ENCODE measurements around the gene DLG2. TPM values are rescaled to one million over a fixed set of nuclear protein-coding genes. Genes with fewer than 3 reads are reported as not detected.

The DLG2 gene
- total and polyA plus RNA-seq, 2 of the 4 experiments (the other 2 are of a cell fraction) = 0.31 to 0.36 TPM

GRCh38 chr11:85643191-85643614, 16.1 kb upstream of the DLG2 start:
- ChIA-PET POLR2A (ENCODE audit: unreplicated experiment) (no interaction called here), CTCF (no interaction called here)
- intact Hi-C loops (cut with micrococcal nuclease) (no loop called here), in situ Hi-C loops (cut with MboI; ENCODE audit: low sequenced_read_pairs) (no loop called here), dilution Hi-C loops (cut with HindIII; ENCODE audit: low sequenced_read_pairs, unreplicated experiment) (no loop called here)
- H3K4me1 ChIP-seq (ENCODE audit: control insufficient read depth, insufficient read depth, low read length) = no peaks in the 10 kb centered on the region
- DNase-seq (no peak), ATAC-seq (ENCODE audit: low read depth) (no peak)
- peaks cover 7 to 12% of the 10 kb centered on the region in 2 experiments; a peak in 3 of 4 replicates for H3K79me1 ChIP-seq (ENCODE audit: low read depth in 1 of 2, low read length in 2 of 2)
- H3K9me3 ChIP-seq (ENCODE audit: control insufficient read depth, insufficient read depth, low read length) = no peaks in the 10 kb centered on the region
- no peak overlapping the region for H2AK5ac ChIP-seq (ENCODE audit: low read depth, low read length)
- no peak overlapping the region for H2BK15ac ChIP-seq (ENCODE audit: low read depth, low read length)
- H3K4me3 ChIP-seq (ENCODE audit: insufficient read depth, low read depth, low read length) = no peak overlapping the region
- H2BK20ac ChIP-seq (ENCODE audit: low read depth, low read length) = no peak overlapping the region
- no peak overlapping the region for H4K8ac ChIP-seq (ENCODE audit: low read depth in 2 of 2, low read length in 2 of 2)
- TF ChIP-seq CTCF (conservative IDR thresholded peaks at IDR 0.05; ENCODE audit: low read depth, low read length) (no peak), MAZ (IDR thresholded peaks at IDR 0.05; ENCODE audit: borderline replicate concordance, low read depth, low read length) (no peak), CHD1 (IDR thresholded peaks at IDR 0.05; ENCODE audit: low read depth, low read length) (no peak), SMC3 (IDR thresholded peaks at IDR 0.05; ENCODE audit: low read depth, low read length) (no peak), USF2 (IDR thresholded peaks at IDR 0.05; ENCODE audit: low read depth, low read length) (no peak), RFX5 (IDR thresholded peaks at IDR 0.05; ENCODE audit: low read depth, low read length) (no peak), BHLHE40 (IDR thresholded peaks at IDR 0.05; ENCODE audit: low read depth, low read length) (no peak), NFE2L2 (IDR thresholded peaks at IDR 0.05; ENCODE audit: low read depth, low read length) (no peak), ELK1 (IDR thresholded peaks at IDR 0.05; ENCODE audit: borderline replicate concordance, low read depth, low read length) (no peak), FOS (IDR thresholded peaks at IDR 0.05; ENCODE audit: low read depth, low read length) (no peak), RCOR1 (IDR thresholded peaks at IDR 0.05; ENCODE audit: insufficient replicate concordance, low read length) (no peak)
- no peak overlapping the region for H3K4ac ChIP-seq (ENCODE audit: low read depth, low read length)
- H3K4me2 ChIP-seq (ENCODE audit: low read depth, low read length) = no peak overlapping the region
- WGBS, 2 experiments (ENCODE audit: extremely low coverage in 2 of 2, insufficient read length in 1 of 2) = 28% methylated on average over 2 of the region's 2 CpGs; no CpG with 5 or more reads in 1 of the 2 experiments
- H3K14ac ChIP-seq (replicated peaks; ENCODE audit: low read depth, low read length) = no peak overlapping the region
- H3K9me1 ChIP-seq (ENCODE audit: insufficient read depth, low read length) = no peaks in the 10 kb centered on the region
- no peak overlapping the region for H2BK5ac ChIP-seq (ENCODE audit: low read depth, low read length, poor library complexity, severe bottlenecking)
- no peaks in the 10 kb centered on the region for H3K27me3 ChIP-seq (ENCODE audit: control insufficient read depth, insufficient read depth, low read length)
- H4K91ac ChIP-seq (ENCODE audit: insufficient read depth, low read depth, low read length) = no peak overlapping the region
- no peaks in the 10 kb centered on the region for H4K20me1 ChIP-seq (ENCODE audit: insufficient read depth, low read length)
- no peak overlapping the region for H3K18ac ChIP-seq (ENCODE audit: low read depth, low read length)
- H2BK120ac ChIP-seq (ENCODE audit: low read depth, low read length) = no peak overlapping the region
- no peak overlapping the region for H3K27ac ChIP-seq (ENCODE audit: insufficient read depth, low read length)
- no peak overlapping the region for H3K56ac ChIP-seq (ENCODE audit: extremely low read depth, insufficient read depth, low read length)
- no peak overlapping the region for H2AK9ac ChIP-seq (replicated peaks; ENCODE audit: low read depth, low read length, poor library complexity)
- no peak overlapping the region for H2AFZ ChIP-seq (replicated peaks; ENCODE audit: low read length, poor library complexity)
- H3K23ac ChIP-seq (ENCODE audit: low read depth, low read length) = no peak overlapping the region
- H4K5ac ChIP-seq (ENCODE audit: low read depth, low read length) = no peak overlapping the region
- H3K9ac ChIP-seq (ENCODE audit: low read depth, low read length) = no peak overlapping the region
- BruUV-seq (replicated peaks) = no TSS peak
- H3K36me3 ChIP-seq (ENCODE audit: control insufficient read depth, insufficient read depth, low read length) = no peaks in the 10 kb centered on the region

Measured in IMR-90 (cell line).